Right atrium auricular region (tissue), 2 donors: ENCODE data around the gene ADAMTS17. TPM values are rescaled to one million over a fixed set of nuclear protein-coding genes. Genes with fewer than 3 reads are reported as not detected.
A peak's percentile ranks its signal among the peaks of the same experiment; 100 is the strongest.

Experiments used
- DNase-seq: peaks from one replicate; pipeline ENCODE4 v3.0.0-alpha.2; 2019; ENCODE audit warnings: low spot score
- H3K27ac ChIP-seq, 2 donors: fragments of 200-600 bp; sonication (generic); 1 replicate in 1 of 2; 2 replicates in 1 of 2; pipeline ENCODE4 v1.5.1; 2016 to 2019
- H3K27me3 ChIP-seq, 2 donors: fragments of 200-600 bp; sonication (generic); one replicate each; pipeline versions ENCODE4 v1.5.1 to v1.6.0; 2017 to 2019
- H3K36me3 ChIP-seq: fragments of 200-600 bp; sonication (generic); one replicate; pipeline ENCODE4 v1.5.1; 2016
- H3K4me1 ChIP-seq, 2 donors: fragments of 200-600 bp; sonication (generic); one replicate each; pipeline versions ENCODE4 v1.5.1 to v1.6.0; 2017 to 2019
- H3K4me3 ChIP-seq, 2 donors: fragments of 200-600 bp; sonication (generic); 1 replicate in 1 of 2; 2 replicates in 1 of 2; pipeline ENCODE4 v1.5.1; 2017 to 2019; ENCODE audit warnings: mild to moderate bottlenecking in 1 of 2, moderate library complexity in 1 of 2
- H3K9me3 ChIP-seq, 2 donors: fragments of 200-600 bp; sonication (generic); one replicate each; pipeline ENCODE4 v1.5.1; 2019
- CTCF ChIP-seq, 2 donors: fragments of 200-600 bp; sonication (generic); IDR thresholded peaks; one replicate each; pipeline ENCODE4 v1.5.1; 2019; ENCODE audit warnings: antibody characterized with exemption in 2 of 2
- total RNA-seq, 2 donors: library from RNA; depleted of rRNA; stranded (reverse); fragments of >200 nt; gene quantifications; one replicate each; pipeline ENCODE4 v1.1.0, GENCODE V29; 2016

ADAMTS17 gene
- total RNA-seq, 2 donors from 2014 or later = 3.6 to 4.4 TPM

- Histone ChIP-seq H3K36me3 (no peaks in the 10 kb centered on the region), H3K4me3 (peak overlapping the region; percentile 65 to 80), H3K27ac (peak overlapping the region; percentile 95 to 98), H3K9me3 (no peaks in the 10 kb centered on the region), H3K4me1 (peaks cover 0 to 15% of the 10 kb centered on the region in 2 donors), H3K27me3 (no peaks in the 10 kb centered on the region)
- peak; percentile 78 to 83 for TF ChIP-seq CTCF (IDR thresholded peaks at IDR 0.05)
- DNase-seq = peak; percentile 97
These were observed 8.1 kb upstream of the ADAMTS17 start for GRCh38 chr15:100349696-100350433.

GRCh38 chr15:100349321-100349695, 7.5 kb upstream of the ADAMTS17 start:
- Histone ChIP-seq H3K27me3 (no peaks in the 10 kb centered on the region), H3K27ac (peak overlapping the region; percentile 95 to 98), H3K4me1 (peaks cover 0 to 15% of the 10 kb centered on the region in 2 donors), H3K9me3 (no peaks in the 10 kb centered on the region), H3K36me3 (no peaks in the 10 kb centered on the region), H3K4me3 (peak overlapping the region; percentile 65 to 80)
- no peak for DNase-seq
- TF ChIP-seq CTCF (IDR thresholded peaks at IDR 0.05) = no peak

- TF ChIP-seq CTCF (IDR thresholded peaks at IDR 0.05) = no peak
- H3K27ac ChIP-seq = no peak overlapping the region
- no peak for DNase-seq
- H3K4me1 ChIP-seq = peaks cover 0 to 15% of the 10 kb centered on the region in 2 donors
- no peaks in the 10 kb centered on the region for H3K36me3 ChIP-seq
- no peak overlapping the region for H3K4me3 ChIP-seq
- H3K9me3 ChIP-seq = no peaks in the 10 kb centered on the region
- H3K27me3 ChIP-seq = no peaks in the 10 kb centered on the region
These were observed 6.8 kb upstream of the ADAMTS17 start for GRCh38 chr15:100348578-100348977.

GRCh38 chr15:100346866-100347512, 5.2 kb upstream of the ADAMTS17 start:
- H3K36me3 ChIP-seq = no peaks in the 10 kb centered on the region
- H3K9me3 ChIP-seq = no peaks in the 10 kb centered on the region
- TF ChIP-seq CTCF (IDR thresholded peaks at IDR 0.05) = no peak
- DNase-seq = no peak
- no peak overlapping the region for H3K4me3 ChIP-seq
- no peak overlapping the region for H3K27ac ChIP-seq
- H3K27me3 ChIP-seq = no peaks in the 10 kb centered on the region
- H3K4me1 ChIP-seq = peaks cover 0 to 21% of the 10 kb centered on the region in 2 donors

GRCh38 chr15:100345438-100345837, 3.7 kb upstream of the ADAMTS17 start:
- no peak overlapping the region for H3K27ac ChIP-seq
- H3K36me3 ChIP-seq = no peaks in the 10 kb centered on the region
- no peaks in the 10 kb centered on the region for H3K27me3 ChIP-seq

More at GRCh38 chr15:100345438-100345837, 3.7 kb upstream of the ADAMTS17 start:
- H3K4me1 ChIP-seq = peaks cover 0 to 22% of the 10 kb centered on the region in 2 donors
- no peaks in the 10 kb centered on the region for H3K9me3 ChIP-seq
- DNase-seq = no peak
- no peak for TF ChIP-seq CTCF (IDR thresholded peaks at IDR 0.05)
- no peak overlapping the region for H3K4me3 ChIP-seq
